ENCODE data around the gene C3orf49.

C3orf49 gene

GRCh38 chr3:63892773-63893352 lies 73.8 kb downstream of the C3orf49 start:
- no peak for DNase-seq

GRCh38 chr3:63895422-63896189 lies 76.5 kb downstream of the C3orf49 start:
- DNase-seq, result no peak

- DNase-seq, result peak; percentile 31
Measured at GRCh38 chr3:63896332-63897030, 77.4 kb downstream of the C3orf49 start.

Data from OCI-M1 (cell line).